OCI-LY7 (cell line): ENCODE data around the gene SH3RF3. TPM values are rescaled to one million over a fixed set of nuclear protein-coding genes. Genes with fewer than 3 reads are reported as not detected.

Source experiments
- BruUV-seq: library from RNA; stranded (reverse); fragments of 400-500 nt; replicated peaks from 2 replicates; lab custom pipeline; 2021; lab: Mats Ljungman, UMichigan
- CTCF ChIA-PET: fragments of 300-600 bp; sonication (Branson Sonifier 250); formaldehyde crosslinking; loops from one replicate; lab custom pipeline; 2022; ENCODE audit warnings: antibody characterized with exemption; ENCODE audit not compliant: unreplicated experiment; lab: Charles Lee
- POLR2A ChIA-PET: fragments of 300-600 bp; sonication (Branson Sonifier 250); formaldehyde crosslinking; loops from one replicate; lab custom pipeline; 2022; ENCODE audit warnings: antibody characterized with exemption; lab: Charles Lee
- DNase-seq: peaks from one replicate; pipeline ENCODE4 v3.0.0-alpha.2; 2015; ENCODE audit warnings: low spot score
- H2AFZ ChIP-seq: fragments of 200-600 bp; sonication (generic), shearing (Covaris generic); 2 replicates; pipeline ENCODE4 v1.6.1; 2014; ENCODE audit warnings: mild to moderate bottlenecking, antibody characterized with exemption, low read length, moderate library complexity
- H3K27ac ChIP-seq: fragments of 200-600 bp; sonication (generic); 2 replicates; pipeline ENCODE4 v1.5.1; 2014; ENCODE audit warnings: mixed run types, low read depth, mild to moderate bottlenecking, moderate library complexity, low read length, inconsistent platforms; ENCODE audit not compliant: poor library complexity, severe bottlenecking
- H3K36me3 ChIP-seq: fragments of 200-600 bp; sonication (generic); 2 replicates; pipeline ENCODE4 v1.6.1; 2014; ENCODE audit warnings: mild to moderate bottlenecking, antibody characterized with exemption, low read length, moderate library complexity, mixed read lengths; ENCODE audit not compliant: insufficient read depth
- H3K4me1 ChIP-seq: fragments of 200-600 bp; sonication (generic); 2 replicates; pipeline ENCODE4 v1.5.1; 2014; ENCODE audit warnings: mild to moderate bottlenecking, low read length; ENCODE audit not compliant: insufficient read depth, poor library complexity, severe bottlenecking
- H3K4me2 ChIP-seq: fragments of 200-600 bp; sonication (generic); 2 replicates; pipeline ENCODE4 v1.6.1; 2014; ENCODE audit warnings: mild to moderate bottlenecking, low read length
- H3K4me3 ChIP-seq: fragments of 200-600 bp; sonication (generic); 2 replicates; pipeline ENCODE4 v1.5.1; 2014; ENCODE audit warnings: mild to moderate bottlenecking, low read depth, low read length; ENCODE audit not compliant: poor library complexity, severe bottlenecking
- H3K79me2 ChIP-seq: fragments of 200-600 bp; sonication (generic); 2 replicates; pipeline ENCODE4 v1.6.1; 2016; ENCODE audit warnings: low read depth, mild to moderate bottlenecking, low read length, moderate library complexity, mixed read lengths; ENCODE audit not compliant: insufficient read depth
- H3K9me2 ChIP-seq: fragments of 200-600 bp; sonication (generic); 2 replicates; pipeline ENCODE4 v1.6.1; 2016; ENCODE audit warnings: mild to moderate bottlenecking, low read length, mixed read lengths; ENCODE audit not compliant: insufficient read depth
- H3K9me3 ChIP-seq: fragments of 200-600 bp; sonication (generic); 2 replicates; pipeline ENCODE4 v1.6.1; 2014; ENCODE audit warnings: mild to moderate bottlenecking, mixed run types, low read length, mixed read lengths
- H4K20me1 ChIP-seq: fragments of 200-600 bp; sonication (generic); 2 replicates; pipeline ENCODE4 v1.6.1; 2014; ENCODE audit warnings: mild to moderate bottlenecking, antibody characterized with exemption, low read length, moderate library complexity, mixed read lengths; ENCODE audit not compliant: insufficient read depth
- EZH2phosphoT487 ChIP-seq: fragments of 200-600 bp; sonication (generic); IDR thresholded peaks from 2 replicates; pipeline ENCODE4 v1.6.1; 2018; ENCODE audit warnings: low read depth, borderline replicate concordance, mild to moderate bottlenecking, mixed run types, antibody characterized with exemption, low read length, moderate library complexity, mixed read lengths
- intact Hi-C: fragments of 100-400 bp; cut with micrococcal nuclease; formaldehyde crosslinking; loops from one replicate; pipeline ENCODE4 v1.10.0; 2022; ENCODE audit not compliant: unreplicated experiment
- total RNA-seq, 2 experiments: library from RNA; depleted of rRNA in 1 of 2; stranded (reverse); fragments of >200 nt in 1 of 2; shearing (Covaris generic) in 1 of 2; gene quantifications; 2 replicates each; pipeline ENCODE4 v1.2.3, GENCODE V29; 2014 to 2022
- TF ChIP-seq, protein P1 (sequence below): fragments of 200-600 bp; sonication (generic); conservative IDR thresholded peaks from 2 replicates; pipeline ENCODE4 v1.5.1; 2014; ENCODE audit warnings: mild to moderate bottlenecking, antibody characterized with exemption, low read length, moderate library complexity, mixed read lengths

Gene SH3RF3
- total RNA-seq, 2 experiments from 2014 or later, result not detected

DNA sequence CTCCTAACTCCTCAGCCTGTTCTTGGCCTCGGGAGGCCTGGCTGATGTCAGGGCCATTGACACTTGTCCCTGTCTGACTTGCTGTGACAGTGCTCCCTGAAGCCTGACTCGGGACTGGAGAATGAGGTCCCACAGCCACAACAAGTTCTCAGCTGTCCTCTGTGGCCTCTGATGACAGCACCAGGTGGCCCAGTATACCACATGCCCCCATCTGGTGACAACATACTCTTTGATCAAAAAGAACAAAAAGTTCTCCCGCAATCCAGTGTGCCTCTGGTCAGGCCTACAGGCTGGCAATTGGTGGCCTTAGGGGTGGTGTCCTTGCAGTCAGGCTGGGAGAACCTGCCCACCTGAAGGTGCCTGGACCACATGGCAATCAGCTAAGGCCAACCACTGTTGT, 382.2 kb downstream of the SH3RF3 start:
- no peak for DNase-seq
- Histone ChIP-seq H3K36me3 (no peaks in the 10 kb centered on the region), H4K20me1 (no peaks in the 10 kb centered on the region), H3K9me2 (no peaks in the 10 kb centered on the region), H2AFZ (no peak overlapping the region), H3K27ac (no peak overlapping the region), H3K4me3 (no peak overlapping the region), H3K79me2 (no peaks in the 10 kb centered on the region), H3K4me1 (no peaks in the 10 kb centered on the region), H3K9me3 (no peaks in the 10 kb centered on the region), H3K4me2 (no peak overlapping the region)
- intact Hi-C loops, result no loop called here
- no peak for TF ChIP-seq EZH2phosphoT487
- TF ChIP-seq, protein P1, sequence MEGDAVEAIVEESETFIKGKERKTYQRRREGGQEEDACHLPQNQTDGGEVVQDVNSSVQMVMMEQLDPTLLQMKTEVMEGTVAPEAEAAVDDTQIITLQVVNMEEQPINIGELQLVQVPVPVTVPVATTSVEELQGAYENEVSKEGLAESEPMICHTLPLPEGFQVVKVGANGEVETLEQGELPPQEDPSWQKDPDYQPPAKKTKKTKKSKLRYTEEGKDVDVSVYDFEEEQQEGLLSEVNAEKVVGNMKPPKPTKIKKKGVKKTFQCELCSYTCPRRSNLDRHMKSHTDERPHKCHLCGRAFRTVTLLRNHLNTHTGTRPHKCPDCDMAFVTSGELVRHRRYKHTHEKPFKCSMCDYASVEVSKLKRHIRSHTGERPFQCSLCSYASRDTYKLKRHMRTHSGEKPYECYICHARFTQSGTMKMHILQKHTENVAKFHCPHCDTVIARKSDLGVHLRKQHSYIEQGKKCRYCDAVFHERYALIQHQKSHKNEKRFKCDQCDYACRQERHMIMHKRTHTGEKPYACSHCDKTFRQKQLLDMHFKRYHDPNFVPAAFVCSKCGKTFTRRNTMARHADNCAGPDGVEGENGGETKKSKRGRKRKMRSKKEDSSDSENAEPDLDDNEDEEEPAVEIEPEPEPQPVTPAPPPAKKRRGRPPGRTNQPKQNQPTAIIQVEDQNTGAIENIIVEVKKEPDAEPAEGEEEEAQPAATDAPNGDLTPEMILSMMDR, result no peak
- ChIA-PET POLR2A (no interaction called here), CTCF (no interaction called here)
- BruUV-seq, result no TSS peak

DNA sequence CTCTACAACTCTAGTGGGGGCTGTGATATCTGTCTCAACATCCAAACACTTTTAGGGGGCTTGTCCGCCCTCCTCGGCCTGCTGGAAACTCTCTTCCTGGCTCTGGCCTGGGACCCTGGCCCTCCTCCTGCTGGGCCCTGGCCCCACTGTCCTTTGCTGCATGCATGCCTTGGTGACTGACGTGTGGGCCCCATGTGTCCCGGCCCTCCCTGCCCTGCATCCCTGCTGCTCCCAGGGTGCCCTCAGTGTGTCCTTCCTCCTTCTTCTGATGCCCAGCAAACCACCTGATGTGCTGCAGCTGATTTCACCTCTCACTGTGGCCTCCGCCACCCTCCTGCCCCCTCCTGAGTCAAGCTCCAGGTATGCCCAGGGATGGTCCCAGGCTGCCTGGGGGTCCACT, 383.1 kb downstream of the SH3RF3 start:
- H3K4me1 ChIP-seq, result no peaks in the 10 kb centered on the region
- intact Hi-C loops, result no loop called here
- H3K79me2 ChIP-seq, result no peaks in the 10 kb centered on the region
- H2AFZ ChIP-seq, result no peak overlapping the region
- H3K9me2 ChIP-seq, result no peaks in the 10 kb centered on the region
- TF ChIP-seq, protein P1, result no peak
- TF ChIP-seq EZH2phosphoT487, result no peak
- no peaks in the 10 kb centered on the region for H4K20me1 ChIP-seq
- no peaks in the 10 kb centered on the region for H3K9me3 ChIP-seq
- ChIA-PET CTCF (interaction anchor here (0.7 kb wide), 1 partner anchor 73 kb away, joined by 5 read pairs; no protein-coding TSS in a partner anchor), POLR2A (no interaction called here)
- H3K36me3 ChIP-seq, result no peaks in the 10 kb centered on the region
- H3K4me2 ChIP-seq, result no peak overlapping the region
- no peak overlapping the region for H3K4me3 ChIP-seq
- no peak for DNase-seq
- no peak overlapping the region for H3K27ac ChIP-seq
- BruUV-seq, result no TSS peak

DNA sequence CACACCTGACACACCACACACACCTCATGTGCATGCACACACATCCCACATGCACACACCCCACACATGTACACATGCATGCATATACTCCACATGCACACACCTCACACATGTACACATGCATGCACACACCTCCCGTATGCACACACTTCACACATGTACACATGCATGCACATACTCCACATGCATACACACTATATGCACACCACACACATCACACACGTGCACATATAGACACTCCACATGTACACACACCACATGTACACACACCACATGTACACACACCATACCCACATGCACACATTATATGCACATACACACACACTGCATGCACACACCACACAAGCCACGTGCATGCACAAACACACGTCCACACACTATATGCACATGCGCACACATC, 384.2 kb downstream of the SH3RF3 start:
- no peak for TF ChIP-seq EZH2phosphoT487
- TF ChIP-seq, protein P1, result no peak
- no peak overlapping the region for H3K27ac ChIP-seq
- H2AFZ ChIP-seq, result no peak overlapping the region
- H3K4me2 ChIP-seq, result no peak overlapping the region
- ChIA-PET POLR2A (no interaction called here), CTCF (no interaction called here)
- H3K9me2 ChIP-seq, result no peaks in the 10 kb centered on the region
- no peaks in the 10 kb centered on the region for H3K9me3 ChIP-seq
- H4K20me1 ChIP-seq, result no peaks in the 10 kb centered on the region
- no peaks in the 10 kb centered on the region for H3K4me1 ChIP-seq
- no peaks in the 10 kb centered on the region for H3K79me2 ChIP-seq
- no peak overlapping the region for H3K4me3 ChIP-seq
- BruUV-seq, result no TSS peak
- no peaks in the 10 kb centered on the region for H3K36me3 ChIP-seq
- intact Hi-C loops, result no loop called here
- no peak for DNase-seq
